HG03025 (cell line): Measurements from ENCODE around the gene RRP1.
"Not testable (repeated sequence)": the region's sequence is repeated elsewhere in the genome, so short reads cannot be mapped to it uniquely, and the experiment has no call there.

Experiments used
- ATAC-seq: cut with Tn5 transposase; IDR thresholded peaks from one replicate; pipeline ENCODE4 v1.9.1; 2021; ENCODE audit warnings: mild to moderate bottlenecking, moderate library complexity; ENCODE audit not compliant: unreplicated experiment, low FRiP score

The RRP1 gene

DNA sequence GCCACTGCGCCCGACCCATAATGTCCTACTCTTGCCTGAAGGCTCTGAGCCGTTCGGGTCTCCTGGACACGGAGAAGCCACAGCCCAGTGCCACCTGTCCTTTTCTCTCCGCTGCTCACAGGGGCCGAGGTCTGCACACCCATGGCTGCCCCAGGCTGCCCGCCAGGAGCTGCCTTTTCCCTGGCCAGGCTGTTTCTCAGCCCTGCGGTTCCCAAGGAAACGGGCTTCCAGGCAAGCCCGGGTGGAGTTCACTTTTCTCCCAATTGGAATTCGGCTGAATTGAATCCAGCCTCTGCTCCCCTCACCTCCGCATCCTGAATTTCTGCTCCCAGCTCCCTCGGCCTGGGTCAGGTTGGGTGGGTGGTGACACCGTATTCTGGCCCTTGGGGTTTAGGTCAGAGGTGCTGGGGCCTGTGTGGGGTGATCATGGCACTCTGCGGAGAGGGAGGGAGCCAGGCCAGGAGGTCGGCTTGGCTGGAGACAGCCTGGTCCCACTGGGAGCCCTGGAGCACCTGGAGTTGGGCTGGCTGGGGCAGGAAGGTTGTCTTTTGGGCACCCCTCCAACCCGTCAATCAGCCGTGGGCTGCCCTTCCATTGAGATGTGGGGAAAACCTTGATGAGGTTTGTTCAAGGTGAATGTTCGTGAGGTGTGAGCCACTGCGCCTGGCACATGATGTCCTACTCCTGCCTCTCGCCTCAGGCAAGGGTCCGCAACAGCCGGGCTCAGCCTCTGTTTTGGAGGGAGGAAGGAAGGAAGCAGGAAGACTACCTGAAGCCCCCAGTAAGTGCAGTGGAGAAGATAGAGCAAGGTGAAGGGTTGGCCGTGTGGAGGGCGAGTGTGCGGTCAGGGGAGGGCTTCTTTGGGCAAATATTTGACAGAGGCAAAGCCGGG lies 25.1 kb downstream of the RRP1 start:
- no peak for ATAC-seq

DNA sequence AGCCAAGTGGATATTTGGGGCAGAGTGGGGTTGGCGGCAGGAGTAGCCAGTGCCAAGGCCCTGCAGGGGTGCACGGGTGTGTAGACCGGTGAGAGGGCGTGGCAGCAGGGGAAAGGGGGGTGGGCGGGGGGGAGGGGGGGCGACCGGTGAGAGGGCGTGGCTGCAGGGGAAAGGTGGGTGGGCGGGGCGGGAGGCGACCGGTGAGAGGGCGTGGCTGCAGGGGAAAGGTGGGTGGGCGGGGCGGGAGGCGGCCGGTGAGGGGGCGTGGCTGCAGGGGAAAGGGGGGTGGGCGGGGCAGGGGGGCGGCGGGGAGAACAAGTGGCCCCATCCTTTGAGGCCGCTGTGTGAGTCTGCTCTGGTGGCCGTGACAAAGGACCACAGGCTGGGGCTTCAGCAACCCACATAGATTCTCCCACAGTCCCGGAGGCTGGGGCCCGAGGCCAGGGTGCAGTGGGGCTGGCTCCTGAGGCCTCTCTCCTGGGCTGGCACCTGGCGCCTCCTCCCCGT lies 25.8 kb downstream of the RRP1 start:
- no peak for ATAC-seq

DNA sequence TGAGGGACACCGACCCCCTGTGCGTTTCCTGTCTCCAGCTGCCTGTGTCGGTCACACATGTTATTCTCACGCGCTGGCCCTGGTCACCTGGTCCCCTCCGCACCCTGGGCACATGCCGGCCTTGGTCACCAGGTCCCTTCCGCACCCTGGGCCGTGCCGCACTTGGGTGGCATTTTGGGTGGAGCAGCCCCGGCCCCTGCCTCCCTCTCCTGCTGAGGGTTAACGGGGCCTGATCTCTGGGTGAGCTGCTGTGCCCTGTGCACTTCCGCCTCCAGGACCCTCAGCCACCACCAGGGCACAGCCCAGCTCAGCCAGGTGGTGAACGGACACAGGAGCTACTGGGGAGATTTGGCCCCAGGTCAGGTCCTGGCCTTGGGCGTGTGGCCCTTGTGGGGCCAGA lies 26.6 kb downstream of the RRP1 start:
- ATAC-seq = no peak

DNA sequence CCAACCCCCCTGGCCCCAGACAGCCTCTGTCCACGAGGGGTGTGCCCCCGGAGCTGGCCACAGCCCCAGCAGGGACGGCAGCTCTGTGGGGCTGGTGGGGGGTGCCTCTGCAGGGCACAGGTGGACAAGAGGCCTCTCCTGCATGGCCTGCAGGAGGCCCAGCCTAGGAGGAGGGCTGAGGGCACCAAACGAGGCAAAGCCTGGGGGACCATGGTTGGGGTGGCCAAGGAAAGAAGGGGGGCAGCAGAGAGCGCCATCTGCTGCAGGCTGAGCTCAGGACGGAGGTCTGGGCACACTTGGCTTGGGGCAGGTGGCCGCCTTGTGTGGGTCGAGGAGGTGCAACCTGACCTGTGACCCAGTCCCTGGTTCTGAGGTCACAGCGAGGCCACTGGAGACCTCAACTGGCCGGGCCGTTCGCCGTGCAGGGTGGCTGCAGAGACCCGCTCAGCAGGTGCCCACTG lies 27.3 kb downstream of the RRP1 start:
- ATAC-seq = no peak

DNA sequence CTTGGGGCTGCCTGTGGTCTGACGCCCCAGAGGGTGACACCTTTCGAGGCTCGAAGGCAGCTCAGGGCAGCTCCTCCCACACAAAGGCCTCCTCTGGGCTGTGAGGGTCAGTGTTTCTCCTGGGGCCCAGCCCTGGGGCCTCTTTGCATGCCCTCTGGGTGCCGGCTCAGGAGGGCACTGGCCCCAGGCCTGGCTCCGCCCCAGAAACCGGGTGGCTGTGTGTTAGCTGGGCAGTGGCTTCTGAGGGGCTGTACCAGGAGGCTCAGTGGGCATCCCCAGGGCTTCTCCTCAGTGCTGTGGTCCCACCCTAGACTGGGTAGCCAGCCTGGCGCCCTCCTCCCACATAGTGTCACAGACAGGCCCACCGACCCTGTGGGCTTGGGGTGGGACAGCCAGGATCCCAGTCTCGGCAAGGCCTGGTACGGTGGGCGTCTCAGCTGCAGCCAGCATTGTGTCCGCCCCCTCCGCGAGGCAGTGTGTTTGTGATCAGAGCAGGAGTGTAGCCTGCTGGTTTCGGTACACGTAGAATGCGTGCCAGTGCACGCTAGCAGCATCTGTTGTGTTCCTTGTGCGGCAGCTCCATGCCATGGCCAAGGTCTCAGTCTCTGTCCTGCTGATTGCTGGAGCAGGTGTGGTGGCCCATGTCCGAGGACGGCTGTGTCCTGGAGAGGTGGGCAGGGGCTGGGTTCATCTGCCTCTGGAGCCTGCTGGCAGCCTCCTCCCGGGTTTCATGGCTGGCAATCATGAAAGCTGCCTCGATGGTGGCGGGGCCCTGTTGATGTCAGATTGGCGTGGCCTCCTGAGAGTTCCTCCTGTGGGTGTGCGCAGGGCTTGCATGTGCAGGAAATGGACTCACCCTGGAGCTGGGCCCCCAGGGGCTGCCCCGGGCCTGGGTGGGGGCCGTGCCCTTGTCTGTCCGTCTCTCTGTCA lies 28.0 kb downstream of the RRP1 start:
- no peak for ATAC-seq

DNA sequence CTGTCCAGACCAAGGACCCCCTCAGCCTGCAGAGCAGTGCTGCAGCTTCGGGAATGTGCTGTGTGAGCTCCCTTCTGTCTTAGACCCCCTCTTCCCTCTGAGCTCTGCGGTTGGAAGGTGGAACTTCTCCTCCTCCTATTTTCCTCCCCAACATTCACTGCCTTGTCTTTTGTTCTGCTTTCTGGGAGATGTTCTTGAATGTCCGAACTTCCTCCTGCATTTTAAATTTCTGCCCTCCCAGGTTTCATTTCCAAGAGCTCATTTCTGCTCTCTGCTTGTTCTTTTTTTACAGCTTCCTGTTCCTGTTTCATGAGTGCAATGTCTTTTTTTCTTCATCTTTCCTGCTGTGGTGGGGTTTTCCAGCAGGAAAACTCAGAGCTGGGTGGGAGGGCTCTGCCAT lies 29.3 kb downstream of the RRP1 start:
- no peak for ATAC-seq

DNA sequence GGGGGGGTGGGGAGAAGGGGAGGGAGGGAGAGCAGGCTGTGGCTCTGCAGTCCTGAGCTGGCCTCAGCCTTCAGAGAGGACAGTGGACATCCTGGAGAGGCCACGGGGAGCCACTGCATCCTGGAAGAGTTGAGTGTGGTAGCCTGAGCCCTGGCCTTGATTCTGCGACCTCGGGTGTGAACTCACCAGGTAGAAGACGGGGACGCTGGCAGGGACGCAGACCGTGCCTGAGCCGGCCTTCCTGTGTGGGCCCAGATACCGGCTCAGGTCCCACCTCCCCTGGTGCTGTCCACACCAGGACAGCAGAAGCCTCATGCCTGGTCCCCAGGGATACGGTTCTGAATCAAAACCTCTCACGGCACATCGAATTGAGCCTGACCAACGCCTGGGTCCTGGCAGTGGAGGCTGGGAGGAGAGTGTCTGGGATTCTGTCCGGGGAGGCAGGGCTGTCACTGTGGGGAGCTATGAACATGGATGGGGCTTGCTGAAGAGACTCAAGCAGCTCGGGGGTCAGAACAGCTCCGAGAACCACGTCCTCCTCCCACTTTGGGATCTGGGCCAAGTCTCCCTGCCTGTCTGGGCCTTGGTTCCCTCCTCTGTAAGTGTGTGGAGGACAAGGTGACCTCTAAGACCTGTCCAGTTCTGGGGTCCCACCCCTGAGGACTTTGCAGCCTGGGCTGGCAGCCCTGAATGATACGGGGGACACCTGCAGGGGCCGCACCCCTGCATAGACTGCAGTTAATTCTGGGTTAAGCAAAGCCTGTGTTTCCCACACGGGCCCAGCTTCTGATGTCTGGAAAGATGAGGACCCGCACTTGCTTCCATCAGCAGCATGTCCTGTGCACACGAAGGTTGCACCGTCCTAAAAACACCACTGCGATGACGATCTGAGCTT lies 30.4 kb downstream of the RRP1 start:
- ATAC-seq = no peak

DNA sequence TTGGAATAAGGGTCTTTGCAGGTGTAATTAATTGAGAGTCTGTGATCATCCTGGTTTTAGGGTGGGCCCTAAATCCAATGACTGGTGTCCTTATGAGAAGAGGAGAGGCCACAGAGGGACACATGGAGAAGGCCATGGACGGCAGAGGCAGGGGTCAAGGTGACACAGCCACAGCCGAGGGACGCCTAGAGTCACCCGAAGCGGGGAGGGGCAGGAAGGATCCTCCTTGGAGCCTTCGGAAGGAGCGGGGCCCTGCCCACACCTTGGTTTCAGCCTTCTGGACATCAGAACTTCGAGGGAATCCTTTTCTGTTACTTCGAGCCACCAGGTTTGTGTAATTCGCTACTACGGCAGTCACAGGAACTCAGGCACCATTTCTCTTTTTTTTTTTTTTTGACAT lies 31.1 kb downstream of the RRP1 start:
- no peak for ATAC-seq

DNA sequence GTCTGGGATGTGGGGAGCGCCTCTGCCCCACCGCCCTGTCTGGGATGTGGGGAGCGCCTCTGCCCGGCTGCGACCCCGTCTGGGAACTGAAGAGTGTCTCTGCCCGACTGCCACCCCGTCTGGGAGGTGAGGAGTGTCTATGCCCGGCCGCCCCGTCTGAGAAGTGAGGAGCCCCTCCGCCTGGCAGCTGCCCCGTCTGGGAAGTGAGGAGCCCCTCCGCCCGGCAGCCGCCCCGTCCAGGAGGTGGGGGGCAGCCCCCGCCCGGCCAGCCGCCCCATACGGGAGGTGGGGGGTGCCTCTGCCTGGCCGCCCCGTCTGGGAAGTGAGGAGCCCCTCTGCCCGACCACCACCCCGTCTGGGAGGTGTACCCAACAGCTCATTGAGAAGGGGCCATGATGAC lies 32.8 kb downstream of the RRP1 start:
- ATAC-seq = not testable (repeated sequence)

DNA sequence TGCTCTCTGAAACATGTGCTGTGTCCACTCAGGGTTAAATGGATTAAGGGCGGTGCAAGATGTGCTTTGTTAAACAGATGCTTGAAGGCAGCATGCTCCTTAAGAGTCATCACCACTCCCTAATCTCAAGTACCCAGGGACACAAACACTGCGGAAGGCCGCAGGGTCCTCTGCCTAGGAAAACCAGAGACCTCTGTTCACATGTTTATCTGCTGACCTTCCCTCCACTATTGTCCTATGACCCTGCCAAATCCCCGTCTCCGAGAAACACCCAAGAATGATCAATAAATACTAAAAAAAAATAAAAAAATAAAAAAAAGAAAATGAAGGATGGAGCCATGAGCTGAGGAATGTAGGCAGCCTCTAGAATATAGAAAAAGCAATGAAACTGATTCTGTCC lies 33.4 kb downstream of the RRP1 start:
- not testable (repeated sequence) for ATAC-seq

DNA sequence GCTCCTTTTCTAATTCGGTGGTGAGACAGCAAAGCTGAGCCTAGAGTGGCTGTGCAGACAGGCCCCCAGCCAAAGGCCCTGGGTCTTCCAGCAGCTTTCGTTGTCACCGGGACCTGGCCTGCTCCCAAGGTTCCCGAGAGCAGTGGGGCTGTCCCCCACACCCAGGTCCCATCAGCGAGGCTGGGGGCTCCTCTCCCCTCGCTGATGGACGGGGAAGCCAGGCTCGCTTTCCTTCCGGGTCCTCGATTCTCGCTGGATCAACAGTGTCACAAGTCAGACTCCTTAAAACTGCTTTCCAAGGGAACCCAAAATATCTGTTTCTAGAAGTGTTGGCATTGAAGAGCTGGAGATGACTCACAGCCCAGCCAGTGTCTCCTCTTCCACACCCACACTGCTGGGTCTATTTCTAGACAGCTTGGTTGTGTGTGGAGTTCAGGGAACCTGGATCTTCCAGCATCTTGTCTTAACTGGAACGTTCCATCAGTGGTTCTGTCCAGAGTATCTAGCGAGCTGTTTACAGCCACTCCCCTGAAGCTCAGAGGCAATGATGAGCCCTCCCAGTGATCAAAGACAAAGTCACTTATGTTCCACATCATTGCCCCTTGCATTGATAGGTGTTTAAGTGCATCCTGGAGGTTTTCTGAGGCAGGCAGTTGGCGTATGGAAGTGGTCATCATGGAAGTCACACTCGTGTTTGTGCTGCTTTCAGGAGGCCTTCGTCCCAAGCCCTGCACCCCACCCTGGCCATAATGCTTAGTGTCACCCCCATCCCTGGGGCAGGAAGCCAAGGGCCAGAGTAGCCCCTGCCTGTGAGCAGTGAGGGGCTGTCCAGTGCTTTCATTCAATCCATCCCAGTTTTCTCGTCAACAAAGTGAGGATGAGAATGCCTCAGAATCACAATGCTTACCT lies 35.2 kb downstream of the RRP1 start:
- ATAC-seq = no peak

DNA sequence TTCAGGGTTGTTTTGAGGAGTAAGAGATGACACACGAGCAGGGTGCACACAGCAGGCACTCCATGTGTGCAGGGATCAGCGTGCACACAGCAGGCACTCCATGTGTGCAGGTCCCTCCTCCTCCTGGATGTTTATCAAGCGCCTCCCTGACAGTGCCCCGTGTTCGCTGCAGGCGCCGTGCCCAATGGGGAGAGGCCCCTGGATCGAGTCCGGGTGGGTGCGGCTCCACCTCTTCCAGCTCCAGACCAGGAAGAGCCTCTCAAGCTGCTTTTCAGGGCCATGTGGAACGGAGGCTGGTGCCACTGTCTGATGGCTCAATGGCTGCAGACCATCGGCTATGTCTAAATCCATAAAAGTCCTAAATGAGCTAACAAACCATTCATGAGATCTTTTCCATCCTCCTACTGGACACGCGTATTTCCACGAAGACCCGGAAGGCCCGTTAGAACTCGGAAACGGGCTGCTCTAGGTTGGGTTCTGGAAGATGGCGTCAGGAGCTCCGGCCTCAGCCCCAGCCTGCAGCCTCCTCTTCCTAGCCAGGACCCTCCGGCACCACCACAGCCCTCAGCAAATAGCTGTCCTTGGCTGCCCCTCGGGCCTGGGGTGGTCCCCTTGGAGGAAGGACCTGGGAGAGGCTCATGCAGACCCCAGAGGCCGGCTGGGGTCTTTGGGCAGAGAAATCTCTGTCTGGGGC lies 36.0 kb downstream of the RRP1 start:
- ATAC-seq = no peak

DNA sequence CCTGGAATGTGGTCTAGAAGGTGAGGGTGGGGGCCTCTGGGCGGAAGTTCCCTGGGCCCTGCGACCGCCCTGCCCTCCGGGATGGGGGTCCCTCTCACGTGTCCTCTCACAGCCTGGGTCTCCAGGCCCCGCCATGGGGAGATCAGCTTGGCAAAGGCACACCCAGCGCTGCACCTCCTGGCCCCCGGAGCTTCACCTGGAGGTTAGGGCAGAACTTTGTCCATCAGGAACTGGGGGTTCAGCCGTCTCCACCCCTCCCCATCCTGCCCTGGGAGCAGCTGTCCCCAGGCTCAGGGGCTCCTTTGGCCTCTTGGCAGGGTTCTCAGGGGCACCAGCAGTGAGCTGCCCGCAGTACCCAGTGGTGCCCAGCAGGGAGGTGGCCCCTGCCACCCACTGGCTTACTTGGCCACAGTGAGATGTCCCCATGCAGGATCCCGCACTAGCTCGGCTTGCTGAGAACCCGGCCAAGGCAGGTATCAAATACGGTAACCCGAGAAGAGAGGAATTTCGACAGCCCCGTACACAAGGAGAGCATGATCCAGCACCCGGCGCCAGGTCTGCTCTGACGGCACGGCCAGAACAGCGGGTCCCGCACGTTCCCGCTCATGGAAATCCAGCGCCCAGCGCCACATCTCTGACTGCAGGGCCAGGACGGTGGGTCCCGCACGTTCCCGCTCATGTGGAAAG lies 36.7 kb downstream of the RRP1 start:
- no peak for ATAC-seq

DNA sequence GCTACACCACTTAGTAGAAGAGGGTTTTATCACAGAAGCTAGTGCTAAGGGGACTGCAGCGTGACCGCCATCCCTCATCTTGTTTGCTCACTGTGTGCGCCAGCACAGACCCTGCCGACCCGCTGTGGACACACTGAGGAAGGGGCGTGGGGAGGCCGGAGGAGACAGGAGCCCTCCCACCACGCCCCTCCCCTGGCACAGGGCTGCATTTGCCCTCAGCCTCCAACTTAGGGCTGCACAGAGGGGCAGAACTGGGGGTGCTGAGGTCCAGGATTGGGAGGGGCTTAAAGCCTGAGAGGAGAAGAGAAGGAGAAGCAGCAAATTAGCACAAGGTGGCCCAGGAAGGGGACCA lies 37.2 kb downstream of the RRP1 start:
- ATAC-seq = no peak

DNA sequence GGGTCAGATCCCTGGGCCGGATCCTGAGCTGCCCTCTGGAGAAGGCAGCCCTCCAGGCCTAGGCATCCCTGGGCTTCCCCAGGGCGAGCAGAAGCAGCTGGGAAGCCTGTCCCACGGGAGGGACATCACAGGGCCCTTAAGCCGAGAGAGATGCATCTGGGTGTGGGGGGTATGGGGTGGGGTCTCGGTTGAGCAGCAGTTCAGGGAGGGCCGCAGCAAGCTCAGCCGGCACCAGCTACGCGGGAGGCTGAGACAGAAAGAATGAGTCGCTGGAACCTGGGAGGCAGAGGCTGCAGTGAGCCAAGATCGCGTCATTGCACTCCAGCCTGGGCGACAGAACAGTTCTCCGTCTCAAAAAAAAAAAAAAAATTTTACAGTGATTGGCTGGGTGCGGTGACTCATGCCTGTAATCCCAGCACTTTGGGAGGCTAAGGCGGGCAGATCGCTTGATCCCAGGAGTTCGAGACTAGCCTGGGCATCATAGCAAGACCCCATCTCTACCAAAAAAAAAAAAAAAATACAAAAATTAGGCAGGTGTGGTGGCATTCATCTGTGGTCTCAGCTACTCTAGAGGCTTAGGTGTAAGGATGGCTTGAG lies 37.7 kb downstream of the RRP1 start:
- ATAC-seq = no peak

DNA sequence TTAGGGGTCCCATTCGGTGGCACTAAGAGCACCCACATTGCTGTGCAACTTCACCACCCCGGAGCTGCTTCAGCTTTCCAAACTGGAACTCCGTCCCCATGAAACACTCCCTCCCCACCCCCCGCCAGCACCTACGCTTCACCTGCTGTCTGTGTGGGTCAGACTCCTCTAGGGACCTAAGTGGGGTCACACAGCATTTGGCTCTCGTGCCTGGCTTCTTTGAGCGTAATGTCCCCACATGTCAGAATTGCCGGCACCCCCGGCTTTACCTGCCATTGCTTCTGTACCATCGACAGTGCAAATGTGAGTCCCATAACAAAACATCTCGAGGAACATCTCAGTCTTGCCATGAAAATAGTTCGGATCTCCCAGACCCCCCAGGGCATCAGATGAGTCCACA lies 39.8 kb downstream of the RRP1 start:
- no peak for ATAC-seq

DNA sequence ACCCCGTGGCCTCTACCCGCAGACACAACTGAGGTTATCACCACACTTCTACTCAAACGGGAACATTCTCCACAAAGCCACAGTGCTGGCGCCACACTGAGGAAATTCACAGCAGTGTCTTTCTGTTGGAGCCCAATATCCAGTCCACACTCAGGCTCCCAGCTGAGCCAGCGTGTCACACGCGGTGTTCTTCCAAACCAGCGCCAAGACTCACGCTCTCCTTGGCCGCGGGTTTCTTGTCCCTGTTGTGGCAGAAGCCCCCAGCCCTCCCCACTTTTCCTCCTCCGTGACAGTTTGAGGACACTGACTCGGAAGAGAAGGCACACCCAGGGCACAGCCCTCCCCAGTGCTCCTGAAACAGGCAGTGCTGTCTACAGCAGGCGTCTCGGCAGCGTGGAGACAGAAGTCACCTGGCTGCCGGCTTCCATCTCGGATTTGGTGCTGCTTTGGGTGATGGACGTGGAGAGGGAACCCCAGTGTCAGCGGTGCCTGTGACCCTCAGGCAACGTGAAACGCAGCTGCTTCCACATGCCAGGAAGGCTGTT lies 40.3 kb downstream of the RRP1 start:
- no peak for ATAC-seq
